ENCODE data around the gene ZNF593.

The ZNF593 gene

DNA sequence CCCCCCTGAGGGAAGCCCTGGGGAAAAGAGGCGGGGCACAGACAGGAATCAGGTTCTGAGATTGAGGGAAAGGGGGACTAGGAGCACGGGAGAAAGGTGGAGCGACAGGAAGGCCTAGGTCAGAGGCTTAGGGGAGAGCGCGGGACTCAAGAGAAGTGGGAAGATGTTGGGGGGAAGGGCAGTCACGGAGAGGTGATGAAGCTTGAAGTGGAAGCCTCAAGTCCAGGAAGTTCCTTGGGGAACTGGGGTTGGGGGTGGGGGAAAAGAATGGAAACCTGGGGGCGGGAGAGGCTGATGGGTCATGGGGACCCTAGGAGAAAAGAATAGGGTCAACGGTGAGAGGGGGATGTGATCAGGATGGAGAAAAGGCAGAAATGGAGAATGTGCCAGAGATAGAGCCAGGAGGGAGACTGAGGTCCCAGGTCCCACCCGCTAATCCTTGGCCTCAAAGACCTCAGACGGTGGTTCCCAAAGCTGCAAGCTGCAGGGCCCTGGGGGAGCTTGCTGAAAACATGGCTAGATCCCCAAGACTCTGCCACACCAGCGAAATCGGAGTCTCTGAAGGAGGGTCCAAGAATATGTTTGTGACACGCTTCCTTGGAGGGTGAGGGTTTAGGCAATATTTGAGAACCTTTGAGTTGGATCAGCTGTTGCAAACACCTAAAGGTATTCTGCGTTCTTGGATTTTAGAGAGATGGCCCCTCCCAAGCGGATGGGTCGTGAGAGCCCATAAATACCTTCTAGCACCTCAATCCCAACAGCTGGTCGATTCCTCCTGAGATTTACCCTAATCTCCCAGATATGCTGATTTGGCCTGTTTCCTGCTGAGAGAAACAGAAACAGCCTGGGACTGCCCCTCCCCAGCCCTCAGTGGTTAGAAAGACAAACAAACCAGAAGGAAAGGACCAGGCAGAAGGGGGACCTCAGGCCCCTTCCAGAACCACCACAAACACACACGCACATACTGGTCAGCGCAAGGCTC, 4.6 kb upstream of the ZNF593 start:
- no peak for DNase-seq (ENCODE audit: low read depth)

DNA sequence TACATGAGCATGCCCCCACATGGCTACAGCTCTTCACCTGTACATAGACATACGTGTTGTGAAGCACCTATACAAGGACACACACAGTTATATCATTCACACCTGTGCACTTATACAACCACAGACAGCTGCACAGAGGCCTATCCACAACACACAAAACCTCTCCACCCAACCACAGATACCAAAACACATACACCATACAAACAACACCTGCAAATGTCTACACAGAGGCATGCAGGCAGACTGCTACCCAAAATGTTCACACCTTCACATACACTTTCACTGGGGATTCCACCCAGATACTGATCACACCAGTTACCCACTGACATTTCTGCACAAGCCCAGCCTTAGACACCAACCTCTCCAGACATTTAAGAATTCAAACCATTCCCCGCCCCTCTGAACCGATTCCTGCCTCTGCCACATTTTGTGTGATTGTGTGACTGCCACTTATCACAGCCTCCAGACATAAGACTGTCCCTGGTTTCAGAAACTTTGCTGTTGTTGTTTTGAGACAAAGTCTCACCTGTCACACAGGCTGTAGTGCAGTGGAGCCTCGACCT, 2.9 kb upstream of the ZNF593 start:
- no peak overlapping the region for H3K4me3 ChIP-seq (ENCODE audit: low read depth, low read length)
- no peak for DNase-seq (ENCODE audit: low read depth)
- TF ChIP-seq MYC (IDR thresholded peaks at IDR 0.05; ENCODE audit: low read depth, low read length), result no peak
- no peak for TF ChIP-seq POLR2A (IDR thresholded peaks at IDR 0.05; ENCODE audit: extremely low read depth, insufficient read length)
- TF ChIP-seq, protein P1, sequence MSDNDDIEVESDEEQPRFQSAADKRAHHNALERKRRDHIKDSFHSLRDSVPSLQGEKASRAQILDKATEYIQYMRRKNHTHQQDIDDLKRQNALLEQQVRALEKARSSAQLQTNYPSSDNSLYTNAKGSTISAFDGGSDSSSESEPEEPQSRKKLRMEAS (IDR thresholded peaks at IDR 0.05; ENCODE audit: low read depth, low read length), result no peak
- TF ChIP-seq, protein P2, sequence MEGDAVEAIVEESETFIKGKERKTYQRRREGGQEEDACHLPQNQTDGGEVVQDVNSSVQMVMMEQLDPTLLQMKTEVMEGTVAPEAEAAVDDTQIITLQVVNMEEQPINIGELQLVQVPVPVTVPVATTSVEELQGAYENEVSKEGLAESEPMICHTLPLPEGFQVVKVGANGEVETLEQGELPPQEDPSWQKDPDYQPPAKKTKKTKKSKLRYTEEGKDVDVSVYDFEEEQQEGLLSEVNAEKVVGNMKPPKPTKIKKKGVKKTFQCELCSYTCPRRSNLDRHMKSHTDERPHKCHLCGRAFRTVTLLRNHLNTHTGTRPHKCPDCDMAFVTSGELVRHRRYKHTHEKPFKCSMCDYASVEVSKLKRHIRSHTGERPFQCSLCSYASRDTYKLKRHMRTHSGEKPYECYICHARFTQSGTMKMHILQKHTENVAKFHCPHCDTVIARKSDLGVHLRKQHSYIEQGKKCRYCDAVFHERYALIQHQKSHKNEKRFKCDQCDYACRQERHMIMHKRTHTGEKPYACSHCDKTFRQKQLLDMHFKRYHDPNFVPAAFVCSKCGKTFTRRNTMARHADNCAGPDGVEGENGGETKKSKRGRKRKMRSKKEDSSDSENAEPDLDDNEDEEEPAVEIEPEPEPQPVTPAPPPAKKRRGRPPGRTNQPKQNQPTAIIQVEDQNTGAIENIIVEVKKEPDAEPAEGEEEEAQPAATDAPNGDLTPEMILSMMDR (IDR thresholded peaks at IDR 0.05; ENCODE audit: low read depth, low read length), result no peak

More for the DNA sequence above, 4.6 kb upstream of the ZNF593 start:
- H3K4me3 ChIP-seq (ENCODE audit: low read depth, low read length), result no peak overlapping the region
- TF ChIP-seq, protein P2 (IDR thresholded peaks at IDR 0.05; ENCODE audit: low read depth, low read length), result no peak
- no peak for TF ChIP-seq POLR2A (IDR thresholded peaks at IDR 0.05; ENCODE audit: extremely low read depth, insufficient read length)
- TF ChIP-seq, protein P1 (IDR thresholded peaks at IDR 0.05; ENCODE audit: low read depth, low read length), result no peak
- no peak for TF ChIP-seq MYC (IDR thresholded peaks at IDR 0.05; ENCODE audit: low read depth, low read length)

DNA sequence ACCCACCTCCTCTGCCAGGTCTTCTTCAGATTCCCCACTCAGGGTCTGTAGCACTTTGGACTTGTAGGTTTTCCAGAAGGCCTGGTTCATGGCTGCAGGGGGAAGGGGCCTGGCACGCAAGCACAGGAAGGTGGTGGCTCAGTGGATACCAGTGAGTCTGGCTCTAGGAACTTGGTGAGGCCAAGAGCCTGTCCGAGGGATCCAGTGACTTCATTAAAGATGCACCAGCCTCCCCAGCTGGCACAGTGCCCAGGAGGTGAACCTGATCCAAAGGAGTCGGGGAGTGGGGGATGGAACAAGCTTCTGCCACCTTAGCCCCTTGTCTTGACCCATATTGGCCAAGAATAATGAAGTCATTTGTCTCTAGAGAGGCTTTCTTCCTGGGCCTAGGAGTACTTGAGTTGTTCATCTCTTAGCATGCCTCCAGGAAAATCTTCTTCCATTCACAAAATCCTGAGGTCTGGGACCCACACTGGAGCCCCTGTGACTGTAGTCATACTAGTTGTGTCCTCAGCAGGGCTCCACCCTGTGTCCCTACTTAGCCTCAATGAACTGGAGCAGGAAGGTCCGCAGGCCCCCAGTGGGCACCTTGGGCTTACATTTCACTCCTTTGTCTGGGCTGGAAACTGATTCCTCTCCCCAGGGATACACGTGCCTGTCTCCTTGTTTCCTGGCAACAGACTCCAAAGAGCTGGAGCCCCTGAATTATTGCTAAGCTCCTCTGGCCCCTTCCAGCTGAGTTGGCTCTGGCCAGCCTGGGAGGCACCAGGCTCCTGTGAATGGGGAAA, 1.1 kb upstream of the ZNF593 start, which contains the start of gene C1orf232:
C1orf232 (minus strand) TSS at position 554 of the 788 bp plus-strand sequence; CDS start at position 90, 464 bp downstream.
- TF ChIP-seq, protein P1 (IDR thresholded peaks at IDR 0.05; ENCODE audit: low read depth, low read length), result no peak
- TF ChIP-seq MYC (IDR thresholded peaks at IDR 0.05; ENCODE audit: low read depth, low read length) (no peak), POLR2A (IDR thresholded peaks at IDR 0.05; ENCODE audit: extremely low read depth, insufficient read length) (no peak)
- TF ChIP-seq, protein P2 (IDR thresholded peaks at IDR 0.05; ENCODE audit: low read depth, low read length), result no peak
- H3K4me3 ChIP-seq (ENCODE audit: low read depth, low read length), result peak within 1 kb of the TSS; percentile 91
- no peak for DNase-seq (ENCODE audit: low read depth)

DNA sequence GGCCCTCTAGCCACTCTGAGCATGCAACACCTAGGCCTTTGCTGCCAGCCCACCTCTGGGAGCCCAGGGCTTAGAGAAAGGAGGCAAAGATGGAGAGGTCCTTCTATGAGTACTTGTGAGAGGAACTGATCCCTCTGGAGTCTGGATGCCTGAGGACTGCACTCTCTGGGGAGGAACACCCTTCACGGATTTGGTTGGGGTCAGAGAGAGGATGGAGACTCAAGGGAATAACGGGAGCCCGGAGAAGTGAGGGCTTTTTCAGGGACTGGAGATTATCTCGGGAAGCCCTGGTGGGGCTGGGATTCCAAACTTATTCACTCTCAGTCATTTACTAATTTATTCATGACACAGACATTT, 532 bp upstream of the ZNF593 start:
- H3K4me3 ChIP-seq (ENCODE audit: low read depth, low read length), result peak overlapping the region; percentile 91
- TF ChIP-seq, protein P2 (IDR thresholded peaks at IDR 0.05; ENCODE audit: low read depth, low read length), result no peak
- TF ChIP-seq, protein P1 (IDR thresholded peaks at IDR 0.05; ENCODE audit: low read depth, low read length), result no peak
- no peak for TF ChIP-seq MYC (IDR thresholded peaks at IDR 0.05; ENCODE audit: low read depth, low read length)
- TF ChIP-seq POLR2A (IDR thresholded peaks at IDR 0.05; ENCODE audit: extremely low read depth, insufficient read length), result no peak

DNA sequence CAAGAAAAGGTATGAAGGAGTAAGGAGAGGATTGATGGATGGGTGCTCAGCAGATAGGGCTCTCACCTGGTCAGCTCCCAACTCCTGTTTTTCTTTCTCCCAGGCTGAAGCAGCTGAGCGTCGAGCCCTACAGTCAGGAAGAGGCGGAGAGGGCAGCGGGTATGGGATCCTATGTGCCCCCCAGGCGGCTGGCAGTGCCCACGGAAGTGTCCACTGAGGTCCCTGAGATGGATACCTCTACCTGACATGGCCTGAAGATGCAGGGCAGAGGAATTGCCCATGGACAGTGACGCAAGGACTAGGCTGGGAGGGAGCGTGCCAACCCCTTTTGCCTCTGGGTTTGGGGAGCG, 739 bp downstream of the ZNF593 start:
- DNase-seq (ENCODE audit: low read depth), result no peak
- H3K4me3 ChIP-seq (ENCODE audit: low read depth, low read length), result peak overlapping the region; percentile 91
- TF ChIP-seq, protein P1 (IDR thresholded peaks at IDR 0.05; ENCODE audit: low read depth, low read length), result no peak
- TF ChIP-seq POLR2A (IDR thresholded peaks at IDR 0.05; ENCODE audit: extremely low read depth, insufficient read length), result no peak
- TF ChIP-seq, protein P2 (IDR thresholded peaks at IDR 0.05; ENCODE audit: low read depth, low read length), result no peak
- no peak for TF ChIP-seq MYC (IDR thresholded peaks at IDR 0.05; ENCODE audit: low read depth, low read length)

More for the DNA sequence above, 532 bp upstream of the ZNF593 start:
- DNase-seq (ENCODE audit: low read depth), result no peak

Data from NB4 (cell line).